GM12874 (cell line): ENCODE results near the gene FARSA.

Experiments used
- CTCF ChIP-seq: IDR thresholded peaks from 2 replicates; pipeline ENCODE4 v1.5.1; 2011; ENCODE audit warnings: low read depth, mild to moderate bottlenecking, control low read depth, low read length, moderate library complexity; ENCODE audit not compliant: insufficient read depth

FARSA gene

GRCh38 chr19:12893582-12893981 lies 39.9 kb downstream of the FARSA start:
- no peak for TF ChIP-seq CTCF

- TF ChIP-seq CTCF = no peak
Measured at GRCh38 chr19:12891553-12892021, 41.9 kb downstream of the FARSA start.

GRCh38 chr19:12890787-12891552 lies 42.5 kb downstream of the FARSA start, which contains the start of gene GCDH:
TSS of gene GCDH (plus strand) at chr19:12891160. CDS start at chr19:12891305, 145 bp downstream.
- no peak for TF ChIP-seq CTCF

- TF ChIP-seq CTCF = no peak
Measured at GRCh38 chr19:12888006-12888603, 45.4 kb downstream of the FARSA start.

GRCh38 chr19:12886969-12887747 lies 46.4 kb downstream of the FARSA start, which contains the start of gene KLF1:
TSS of gene KLF1 (minus strand) at chr19:12887201. CDS start at chr19:12887140, 61 bp downstream.
- TF ChIP-seq CTCF = no peak

- no peak for TF ChIP-seq CTCF
Measured at GRCh38 chr19:12886651-12886968, 46.9 kb downstream of the FARSA start.

- TF ChIP-seq CTCF = no peak
Measured at GRCh38 chr19:12885749-12886650, 47.5 kb downstream of the FARSA start.
